ENCODE results near the gene SSH3. TPM values are rescaled to one million over a fixed set of nuclear protein-coding genes. Genes with fewer than 3 reads are reported as not detected.

The SSH3 gene
- total and polyA plus RNA-seq, 2 of the 8 experiments (the other 6 are each of a cell fraction or from before 2014, with no cell fraction given), result 16.9 to 19.8 TPM

- TF ChIP-seq CTCF (IDR thresholded peaks at IDR 0.05; ENCODE audit: control extremely low read depth in 1 of 3, insufficient read depth in 1 of 3, low read depth in 1 of 3, low read length in 3 of 3) (peak; percentile 89 to 93 (median 92)), TAF1 (IDR thresholded peaks at IDR 0.05; ENCODE audit: low read depth, low read length) (peak; percentile 47; the same call in 1 of the 2 replicates), CHD2 (IDR thresholded peaks at IDR 0.05; ENCODE audit: low read length) (no peak), SP1 (IDR thresholded peaks at IDR 0.05; ENCODE audit: low read depth, low read length) (no peak), EP300 (IDR thresholded peaks at IDR 0.05; ENCODE audit: borderline replicate concordance in 1 of 2, low read depth in 2 of 2, low read length in 2 of 2) (no peak), CEBPB (IDR thresholded peaks at IDR 0.05; ENCODE audit: low read depth, low read length) (no peak), TEAD4 (IDR thresholded peaks at IDR 0.05; ENCODE audit: low read depth, low read length) (no peak), SUZ12 (IDR thresholded peaks at IDR 0.05; ENCODE audit: low read length) (no peak), KDM5A (IDR thresholded peaks at IDR 0.05; ENCODE audit: low read length) (no peak), E2F6 (IDR thresholded peaks at IDR 0.05) (peak; percentile 27; the same call in 1 of the 2 replicates), RAD21 (IDR thresholded peaks at IDR 0.05 in 1 of 2, conservative IDR thresholded peaks at IDR 0.05 in 1 of 2; ENCODE audit: low read depth in 2 of 2, low read length in 2 of 2) (peak; percentile 93 to 95), ASH2L (IDR thresholded peaks at IDR 0.05; ENCODE audit: low read length) (peak; percentile 2), CREB1 (IDR thresholded peaks at IDR 0.05) (peak; percentile 27; the same call in 1 of the 2 replicates), NRF1 (IDR thresholded peaks at IDR 0.05; ENCODE audit: low read depth, low read length) (peak; percentile 96), SIN3A (conservative IDR thresholded peaks at IDR 0.05 in 1 of 2, IDR thresholded peaks at IDR 0.05 in 1 of 2; ENCODE audit: low read depth in 1 of 2, low read length in 2 of 2) (peak in 1 of 2 experiments; percentile 95; a peak in 2 of 4 replicates), ATF2 (IDR thresholded peaks at IDR 0.05; ENCODE audit: low read length) (no peak), POLR2A (IDR thresholded peaks at IDR 0.05; ENCODE audit: control extremely low read depth in 1 of 2, low read depth in 2 of 2, low read length in 2 of 2) (no peak; a peak in 2 of 3 replicates)
Measured at GRCh38 chr11:67317205-67317887, 14.0 kb downstream of the SSH3 start (continued).
